CD4-positive, alpha-beta T cell treated with Interleukin-21 for 1 hour (primary cell): ENCODE results near the gene PPP4C.

ENCODE experiments used
- DNase-seq: peaks from one replicate; pipeline ENCODE4 v3.0.0-alpha.2; 2020

The PPP4C gene

DNA sequence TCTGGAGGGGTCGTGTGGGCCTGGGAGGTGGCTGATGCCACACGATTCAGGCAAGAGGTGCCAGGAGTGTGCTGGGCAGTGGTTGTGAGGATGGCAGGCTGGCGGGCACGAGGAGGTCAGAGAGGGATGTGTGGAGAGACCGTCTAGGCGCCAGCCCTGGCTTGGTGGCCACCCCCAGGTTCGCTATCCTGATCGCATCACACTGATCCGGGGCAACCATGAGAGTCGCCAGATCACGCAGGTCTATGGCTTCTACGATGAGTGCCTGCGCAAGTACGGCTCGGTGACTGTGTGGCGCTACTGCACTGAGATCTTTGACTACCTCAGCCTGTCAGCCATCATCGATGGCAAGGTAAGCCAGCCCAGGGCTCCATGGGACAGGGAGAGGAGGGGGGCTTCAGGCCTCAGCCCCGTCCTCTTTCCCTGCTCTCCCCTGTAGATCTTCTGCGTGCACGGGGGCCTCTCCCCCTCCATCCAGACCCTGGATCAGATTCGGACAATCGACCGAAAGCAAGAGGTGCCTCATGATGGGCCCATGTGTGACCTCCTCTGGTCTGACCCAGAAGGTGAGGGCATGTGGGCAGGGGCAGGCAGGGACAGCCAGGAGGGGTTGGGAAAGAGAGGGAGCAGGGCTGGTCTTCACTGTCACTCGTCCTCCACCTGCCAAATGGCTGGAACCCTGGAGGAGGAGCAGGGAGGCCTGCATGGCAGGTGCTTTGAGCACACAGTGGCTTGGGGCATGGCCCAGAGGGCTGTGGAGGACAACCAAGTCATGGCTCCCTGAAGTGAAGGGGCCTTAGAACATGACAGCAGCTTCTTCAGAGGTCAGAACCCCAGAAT is 7.6 kb downstream of the PPP4C start:
- no peak for DNase-seq

DNA sequence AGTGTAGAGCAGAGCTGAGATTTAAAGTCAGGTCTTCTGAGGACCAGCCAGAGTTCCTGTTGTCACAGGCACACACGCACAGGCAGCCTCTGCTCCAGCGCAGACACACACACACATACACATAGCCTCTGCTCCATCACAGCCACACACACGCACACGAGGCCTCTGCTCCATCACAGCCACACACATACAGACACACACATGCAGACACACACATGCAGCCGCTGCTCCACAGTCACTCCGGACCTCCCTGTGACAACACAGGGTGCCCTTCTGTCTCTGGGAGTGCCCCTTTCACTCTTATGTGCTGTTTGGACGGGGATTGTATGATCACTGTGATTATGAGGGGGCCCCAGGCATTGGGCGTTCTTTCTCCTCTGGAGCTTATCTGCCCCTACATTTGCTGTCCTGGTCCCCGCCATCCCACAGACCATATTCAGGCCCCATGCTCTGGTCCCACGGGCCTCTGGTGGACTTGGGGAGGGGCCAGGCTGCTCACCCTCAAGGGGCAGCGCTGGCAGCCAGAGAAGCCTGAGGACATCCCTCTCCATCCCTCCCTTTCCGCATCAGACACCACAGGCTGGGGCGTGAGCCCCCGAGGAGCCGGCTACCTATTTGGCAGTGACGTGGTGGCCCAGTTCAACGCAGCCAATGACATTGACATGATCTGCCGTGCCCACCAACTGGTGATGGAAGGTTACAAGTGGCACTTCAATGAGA is 8.5 kb downstream of the PPP4C start:
- no peak for DNase-seq

DNA sequence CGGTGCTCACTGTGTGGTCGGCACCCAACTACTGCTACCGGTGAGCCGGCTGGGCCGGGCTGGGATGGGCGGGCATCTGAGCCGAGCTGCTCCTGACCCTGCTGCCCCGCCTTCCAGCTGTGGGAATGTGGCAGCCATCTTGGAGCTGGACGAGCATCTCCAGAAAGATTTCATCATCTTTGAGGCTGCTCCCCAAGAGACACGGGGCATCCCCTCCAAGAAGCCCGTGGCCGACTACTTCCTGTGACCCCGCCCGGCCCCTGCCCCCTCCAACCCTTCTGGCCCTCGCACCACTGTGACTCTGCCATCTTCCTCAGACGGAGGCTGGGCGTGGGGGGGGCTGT is 9.0 kb downstream of the PPP4C start:
- no peak for DNase-seq

DNA sequence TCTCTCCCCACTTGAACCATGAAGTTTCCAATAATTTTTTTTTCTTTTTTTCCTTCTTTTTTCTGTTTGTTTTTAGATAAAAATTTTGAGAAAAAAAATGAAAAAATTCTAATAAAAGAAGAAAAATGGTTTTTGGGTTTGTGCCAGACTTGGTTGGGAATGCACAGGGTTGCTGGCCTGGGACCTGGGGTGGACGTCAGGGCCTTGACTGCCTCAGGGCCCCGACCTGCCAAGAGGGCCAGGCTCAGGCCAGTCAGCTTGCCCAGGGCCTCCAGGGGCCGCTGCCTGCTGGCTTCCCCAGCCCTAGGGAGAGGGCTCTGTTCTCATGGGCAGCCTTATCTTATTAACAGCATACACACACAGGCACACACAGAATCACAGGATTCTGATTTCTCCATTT is 9.5 kb downstream of the PPP4C start:
- DNase-seq, result no peak

DNA sequence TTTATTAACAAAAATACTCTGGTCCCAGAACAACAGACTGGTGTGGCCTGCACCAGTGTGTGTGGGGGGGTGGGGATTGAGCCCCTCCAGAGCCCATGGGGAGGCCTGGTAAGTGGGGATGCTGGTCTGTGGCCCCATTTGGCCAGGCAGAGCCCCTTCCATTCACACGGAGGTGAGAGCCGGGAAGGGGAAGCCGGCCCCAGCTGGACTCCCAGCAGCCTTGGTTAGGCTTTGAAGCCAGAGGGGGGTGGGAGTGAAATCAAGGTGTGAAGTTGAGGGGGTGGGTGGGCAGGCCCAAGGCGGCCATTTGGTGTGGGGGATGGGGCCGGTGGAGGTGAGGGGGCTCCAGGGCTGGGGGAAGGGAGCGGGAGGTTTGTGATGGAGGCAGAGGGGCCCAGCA is 10.0 kb downstream of the PPP4C start:
- no peak for DNase-seq

DNA sequence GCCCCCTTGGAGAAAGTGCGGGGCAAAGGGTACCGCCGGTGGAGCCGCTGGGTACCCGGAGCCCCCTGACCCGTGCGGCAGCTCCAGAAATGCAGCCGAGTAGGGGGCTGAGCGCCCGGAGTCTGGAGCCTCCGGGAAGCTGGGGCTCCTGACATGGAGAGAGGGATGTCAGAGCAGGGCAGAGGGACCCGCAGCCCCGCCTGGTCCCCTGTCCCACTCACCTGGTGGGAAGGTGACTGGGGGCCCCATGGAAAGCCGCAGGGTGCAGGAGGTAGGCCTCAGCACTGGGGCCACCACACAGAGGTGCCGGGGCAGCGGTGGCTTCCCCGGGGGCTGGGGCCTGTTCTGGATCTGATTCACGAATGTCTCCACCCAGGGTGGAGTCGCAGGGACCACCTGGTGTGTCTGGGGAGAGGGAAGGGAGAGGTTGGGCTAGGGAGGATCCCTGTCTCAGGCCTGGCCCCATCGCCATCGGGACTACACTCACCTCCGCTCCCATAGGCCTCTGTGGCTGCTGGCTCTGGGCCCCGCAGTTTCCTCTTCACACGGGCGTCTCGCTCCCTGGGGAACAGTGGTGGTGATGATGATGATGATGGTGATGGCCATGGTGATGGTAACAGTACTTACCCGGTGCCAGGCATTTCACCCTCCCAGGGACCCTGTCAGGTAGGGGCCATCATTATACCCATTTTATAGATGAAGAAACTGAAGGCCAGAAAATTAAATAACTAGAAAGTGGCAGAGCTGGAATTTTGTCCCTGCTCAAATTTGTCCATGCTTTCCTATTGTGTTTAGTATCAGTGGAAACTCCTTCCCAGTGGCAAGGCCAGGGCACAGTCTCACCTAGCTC is 10.7 kb downstream of the PPP4C start:
- no peak for DNase-seq

DNA sequence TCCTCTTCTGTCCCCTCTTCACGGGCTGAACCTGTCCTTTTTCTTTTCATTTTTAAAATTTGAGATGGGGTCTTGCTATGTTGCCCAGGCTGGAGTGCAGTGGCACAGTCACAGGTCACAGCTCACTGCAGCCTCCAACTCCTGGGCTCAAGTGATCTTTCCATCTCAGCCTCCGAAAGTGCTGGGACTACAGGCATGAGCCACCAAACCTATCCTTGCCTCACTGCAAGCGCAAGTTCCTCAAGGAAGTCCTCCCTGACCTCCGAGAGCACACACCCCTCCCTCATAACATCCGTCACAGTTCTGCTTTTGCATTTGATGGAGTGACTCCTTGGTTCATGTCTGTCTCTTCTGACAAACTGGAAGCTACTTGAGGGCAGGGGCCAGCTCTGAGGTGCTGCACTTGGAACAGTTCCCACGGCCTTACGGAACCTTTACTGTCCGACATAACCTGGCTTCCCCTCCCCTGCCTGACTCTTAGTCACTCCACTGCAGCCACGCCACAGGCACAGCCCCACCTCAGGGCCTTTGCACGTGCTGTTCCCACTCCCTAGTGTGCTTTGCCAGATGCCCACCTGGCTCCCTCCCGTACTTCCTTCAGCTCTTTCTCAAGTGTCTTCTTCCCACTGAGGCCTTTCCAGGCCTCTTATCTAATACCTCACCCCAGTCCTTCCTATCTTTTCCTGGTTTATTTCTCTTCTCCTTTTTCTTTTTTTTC is 11.5 kb downstream of the PPP4C start:
- DNase-seq, result no peak

DNA sequence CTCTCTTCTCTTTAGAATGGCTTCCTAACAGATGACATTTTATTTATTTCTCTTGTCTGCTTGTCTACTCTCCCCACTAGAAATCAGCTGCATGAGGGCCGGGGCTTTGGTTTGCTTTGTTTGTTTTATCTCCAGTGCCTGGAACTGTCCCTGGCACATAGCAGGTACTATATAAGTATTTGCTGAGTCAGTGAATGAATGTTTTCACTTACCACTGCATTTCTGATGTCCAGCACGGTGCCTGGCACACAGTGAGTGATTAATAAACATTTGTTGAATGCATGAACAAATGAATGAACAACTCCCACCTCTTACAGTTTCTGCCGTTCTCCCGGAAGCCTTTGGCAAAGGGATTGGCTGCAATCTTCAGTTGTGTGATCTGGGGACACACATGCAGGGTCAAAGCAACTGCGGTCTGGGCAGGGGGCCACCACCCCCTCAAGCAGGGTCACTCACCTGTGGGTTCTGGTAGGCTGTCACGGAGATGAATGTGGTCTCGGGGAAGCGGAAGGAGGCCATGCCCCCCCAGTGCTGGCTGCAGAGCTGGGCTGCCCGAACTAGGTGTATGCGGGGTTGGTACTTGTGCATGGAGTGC is 12.5 kb downstream of the PPP4C start:
- no peak for DNase-seq

DNA sequence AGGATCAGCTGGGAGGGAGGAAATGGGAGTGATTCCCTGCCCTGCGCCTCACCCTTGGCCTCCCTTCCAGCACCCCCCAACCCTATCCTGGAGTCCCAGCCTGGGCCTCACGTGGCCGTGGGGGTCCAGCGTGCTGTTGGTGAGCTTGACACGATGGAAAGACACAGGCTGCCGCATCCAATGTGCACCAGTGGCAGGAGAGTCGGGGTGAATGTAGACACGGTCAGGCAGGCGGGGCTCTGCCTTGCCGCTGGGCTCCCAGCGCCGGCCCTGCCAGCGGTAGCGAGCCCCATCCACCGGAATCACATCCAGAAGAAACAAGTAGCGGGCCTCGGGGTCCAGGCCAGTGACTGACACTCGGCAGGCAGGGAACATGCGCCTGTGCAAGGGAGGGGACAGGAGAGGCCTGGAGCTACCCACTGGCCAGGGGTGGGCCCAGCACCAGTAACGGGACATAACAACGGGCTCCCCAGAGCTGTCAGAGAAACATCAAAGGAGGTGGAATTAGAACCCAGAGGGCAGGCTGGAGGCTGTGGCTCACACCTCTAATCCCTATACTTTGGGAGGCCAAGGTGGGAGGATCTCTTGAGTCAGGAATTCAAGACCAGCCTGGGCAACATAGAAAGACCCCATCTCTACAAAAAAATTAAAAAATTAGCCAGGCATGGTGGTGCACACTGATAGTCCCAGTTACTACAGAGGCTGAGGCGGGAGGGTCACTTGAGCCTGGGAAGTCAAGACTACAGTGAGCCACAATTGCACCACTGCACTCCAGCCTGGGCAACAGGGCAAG is 13.2 kb downstream of the PPP4C start:
- DNase-seq, result no peak

DNA sequence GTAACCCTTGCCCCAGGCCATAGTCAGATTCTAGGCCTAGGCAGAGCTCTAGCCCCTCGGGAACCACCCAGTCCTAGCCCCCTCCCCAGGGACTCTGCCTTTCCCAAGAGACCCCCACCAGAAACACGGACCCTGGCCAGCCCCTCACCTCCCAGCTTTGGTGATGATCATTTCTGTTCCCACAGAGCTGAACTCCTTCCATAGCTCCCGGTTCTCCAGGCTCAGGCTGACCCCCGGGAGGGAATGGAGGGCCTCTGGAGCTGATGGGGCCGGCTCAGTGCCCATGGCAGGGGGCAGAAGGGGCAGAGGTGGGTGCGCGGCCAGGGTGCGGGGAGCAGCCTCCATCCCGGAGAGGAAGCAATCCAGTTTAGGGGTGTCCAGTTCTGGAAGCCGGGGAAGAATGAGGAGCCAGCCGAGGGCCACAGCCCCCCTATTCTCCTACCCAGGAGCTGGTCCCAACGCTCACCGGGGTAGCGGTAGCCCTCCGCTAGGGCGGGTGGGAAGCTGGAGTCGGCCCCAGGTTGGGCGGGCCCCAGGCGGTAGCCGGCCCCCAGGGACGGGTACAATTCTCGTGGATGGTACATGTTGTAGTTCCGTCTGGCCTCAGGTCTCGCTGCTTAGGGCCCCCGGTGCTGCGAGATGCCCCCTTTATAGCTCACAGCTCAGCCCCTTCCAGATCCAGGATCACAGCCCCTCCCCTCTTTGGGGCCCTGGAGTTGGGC is 15.0 kb downstream of the PPP4C start:
- no peak for DNase-seq

DNA sequence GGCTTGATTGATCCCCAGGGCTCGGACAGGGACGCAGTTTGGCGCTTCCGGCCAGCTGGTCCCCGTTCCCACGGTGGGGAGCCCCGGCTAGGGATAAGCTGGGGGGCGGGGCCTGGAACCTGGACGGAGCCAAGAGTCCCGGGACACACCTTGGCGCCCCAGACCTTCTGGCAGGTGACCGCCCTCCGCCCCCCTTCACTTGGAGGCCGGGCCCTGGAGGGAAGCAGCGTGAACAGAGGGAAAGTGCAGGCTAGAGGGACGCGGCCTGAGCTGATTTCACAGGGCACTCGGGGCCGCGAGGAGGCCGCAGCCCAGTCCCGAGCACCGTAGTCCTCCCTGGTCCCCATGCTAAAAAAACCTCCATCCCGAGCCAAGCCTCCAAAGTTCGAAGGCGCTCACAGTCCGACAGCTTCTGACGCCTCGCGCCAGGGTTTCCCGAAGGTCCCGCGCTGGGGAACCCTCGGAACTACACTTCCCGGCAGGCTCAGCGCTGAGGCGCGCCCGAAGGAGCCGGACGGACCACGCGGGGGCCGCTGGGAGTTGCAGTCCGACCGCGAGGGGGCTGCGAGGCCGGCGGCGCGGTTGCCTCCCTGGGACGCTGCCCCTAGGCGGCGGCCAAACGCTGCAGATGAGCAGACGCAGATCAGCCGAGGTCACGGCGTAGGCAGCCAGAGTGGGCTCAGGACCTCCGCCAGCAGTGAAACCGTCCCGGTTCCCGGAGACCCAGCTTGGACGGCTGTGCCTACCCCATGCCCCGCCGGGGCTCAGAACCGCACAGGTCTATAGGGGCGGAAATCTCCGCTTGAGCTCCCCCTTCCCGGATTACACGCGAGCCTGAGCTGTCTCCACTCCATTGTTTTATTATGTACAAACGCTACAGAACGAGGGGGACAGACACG is 15.9 kb downstream of the PPP4C start, which contains the start of gene TBX6:
TSS of gene TBX6 (minus strand) at position 451 of the 899 bp plus-strand sequence. CDS start 731 bp downstream, outside the sequence.
- DNase-seq, result peak; percentile 93

DNA sequence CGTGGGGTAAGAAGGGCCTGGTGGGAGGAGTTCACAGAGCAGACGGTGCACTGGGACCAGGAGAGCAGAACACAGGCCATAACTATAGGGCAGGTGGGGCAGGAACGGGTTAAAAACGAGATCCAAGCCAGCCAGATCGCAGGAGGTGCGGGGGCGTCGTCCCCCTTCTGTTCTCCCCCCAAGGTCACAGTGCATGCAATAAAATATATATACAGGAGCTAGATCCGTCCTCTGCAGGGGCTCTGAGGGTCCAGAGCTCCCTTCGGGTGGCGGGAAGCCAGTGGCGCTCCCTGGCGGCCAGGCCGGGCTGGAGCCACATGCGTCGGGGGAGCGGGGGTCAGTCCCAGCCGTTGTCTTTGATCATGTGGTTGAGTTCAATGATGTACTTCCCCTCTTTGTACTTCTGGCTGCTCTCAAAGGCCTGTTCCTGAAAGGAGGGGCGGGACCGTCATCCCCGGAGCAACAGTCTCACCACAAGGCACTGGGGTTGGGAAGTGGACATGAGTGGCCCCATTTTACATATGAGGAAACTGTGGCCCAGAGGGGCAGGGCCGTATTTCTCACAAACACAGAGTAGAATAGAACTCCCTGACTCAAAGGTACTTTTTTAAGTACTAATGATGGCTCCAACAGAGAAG is 16.7 kb downstream of the PPP4C start:
- DNase-seq, result peak; percentile 83

DNA sequence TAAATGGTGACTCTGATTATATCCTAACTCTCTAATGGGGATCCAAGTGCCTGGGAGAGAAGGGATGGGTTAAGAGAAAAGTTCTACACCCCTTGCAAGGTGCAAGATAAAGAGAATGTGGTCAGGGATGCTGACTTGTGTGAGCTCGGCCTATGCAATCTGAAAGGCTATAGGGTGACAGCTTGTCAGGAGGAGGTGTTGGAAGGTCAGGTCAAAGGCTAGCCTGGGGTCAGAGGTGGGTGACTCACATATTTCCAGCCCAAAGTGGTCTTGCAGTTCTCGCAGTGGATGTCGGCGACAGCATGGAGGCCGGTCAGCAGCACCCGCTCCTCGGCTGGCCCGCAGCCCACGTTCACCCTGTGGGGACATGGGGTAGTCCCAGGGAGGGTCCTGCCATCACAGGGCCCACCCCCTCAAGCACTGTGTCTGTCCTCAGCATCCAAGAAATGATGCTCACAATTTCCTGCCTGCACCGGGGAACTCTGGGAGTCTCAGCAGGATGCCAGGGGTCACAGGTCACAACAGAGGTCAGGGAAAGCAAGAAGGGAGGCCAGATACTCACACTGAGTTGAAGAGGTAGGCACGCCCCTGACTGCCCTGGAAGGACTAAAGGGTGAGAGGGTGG is 18.9 kb downstream of the PPP4C start:
- DNase-seq, result no peak

DNA sequence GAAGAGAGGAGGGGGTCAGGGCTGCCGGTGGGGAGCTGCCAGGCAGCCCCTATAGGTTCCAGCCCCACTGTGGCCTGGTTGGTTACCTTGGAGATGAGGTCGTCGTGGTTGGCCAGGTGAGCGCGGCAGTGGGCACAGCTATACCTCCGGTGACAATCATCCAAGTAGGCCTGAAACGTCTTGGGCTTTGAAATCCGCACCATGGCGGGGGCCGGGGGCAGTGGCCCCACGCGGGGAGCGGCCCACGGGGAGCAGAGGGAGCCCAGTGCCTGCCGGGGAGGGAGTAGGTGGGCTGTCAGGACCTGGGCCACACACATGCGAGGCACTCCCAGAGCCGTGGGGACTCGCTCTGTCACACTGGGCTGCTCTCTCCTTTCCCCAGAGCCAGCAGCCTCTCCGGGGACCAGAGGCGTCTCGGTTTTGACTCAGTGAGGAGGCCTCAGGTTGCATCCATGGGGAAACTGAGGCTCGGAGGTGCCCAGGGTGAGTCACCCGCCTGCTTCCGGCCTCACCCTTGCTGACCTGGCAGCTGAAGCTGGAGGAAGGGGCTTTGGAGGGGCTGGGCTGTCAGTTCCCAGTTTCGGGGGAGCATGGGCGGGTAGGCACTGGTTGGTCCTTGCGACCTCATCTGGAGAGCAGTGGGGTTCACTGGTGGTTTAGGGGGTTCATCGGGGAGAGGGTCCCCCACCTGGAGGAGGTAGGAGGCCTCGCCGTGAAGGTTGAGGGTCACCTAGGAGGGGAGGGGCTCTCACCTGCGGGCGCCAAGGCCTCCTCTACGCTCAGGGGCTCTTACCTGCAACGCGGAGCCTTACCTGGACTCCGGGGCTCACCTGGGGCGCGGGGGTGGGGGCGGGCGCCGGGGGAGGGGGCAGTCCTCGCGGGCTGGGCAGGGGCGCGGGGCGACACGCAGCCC is 19.6 kb downstream of the PPP4C start:
- DNase-seq, result no peak

DNA sequence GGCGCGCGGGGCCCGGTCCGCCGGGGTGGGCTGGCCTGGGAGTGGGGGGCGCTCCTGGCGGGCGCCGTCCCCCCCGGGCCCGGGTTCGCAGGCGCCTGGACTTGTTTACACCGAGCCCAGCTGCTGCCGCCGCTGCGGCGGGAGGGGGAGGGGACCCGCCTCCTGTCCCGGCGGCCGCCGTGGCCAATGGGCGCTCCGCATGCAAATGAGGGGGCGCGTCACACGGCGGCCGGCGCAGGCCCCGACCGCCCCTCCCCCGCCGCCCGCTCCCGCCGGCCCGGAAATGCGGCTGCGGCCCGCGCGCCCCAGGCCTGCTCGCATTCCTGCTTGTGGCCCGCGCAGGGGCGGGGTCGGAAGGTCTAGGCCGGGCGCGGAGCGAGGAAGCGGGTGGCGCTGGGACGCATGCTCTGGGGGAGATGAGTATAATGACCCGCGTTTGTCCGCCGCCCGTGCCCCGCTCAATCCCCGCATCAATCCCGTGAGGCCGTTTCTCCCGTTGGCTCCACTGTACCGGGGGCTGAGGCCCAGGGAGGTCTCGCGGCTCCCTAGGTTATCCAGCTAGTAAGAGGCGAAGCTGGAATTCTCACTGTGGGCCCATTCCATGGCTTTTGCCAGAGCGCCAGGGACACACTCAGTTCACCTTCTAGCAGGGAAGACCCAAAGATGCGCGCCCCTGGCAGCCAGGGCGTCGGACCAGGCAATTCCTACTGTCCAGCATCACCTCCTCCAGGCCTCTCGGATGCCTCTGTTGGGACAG is 20.5 kb downstream of the PPP4C start, which contains the start of gene YPEL3:
TSS of gene YPEL3 (minus strand) at position 109 of the 757 bp plus-strand sequence. CDS start 731 bp downstream, outside the sequence.
- DNase-seq, result peak; percentile 91

DNA sequence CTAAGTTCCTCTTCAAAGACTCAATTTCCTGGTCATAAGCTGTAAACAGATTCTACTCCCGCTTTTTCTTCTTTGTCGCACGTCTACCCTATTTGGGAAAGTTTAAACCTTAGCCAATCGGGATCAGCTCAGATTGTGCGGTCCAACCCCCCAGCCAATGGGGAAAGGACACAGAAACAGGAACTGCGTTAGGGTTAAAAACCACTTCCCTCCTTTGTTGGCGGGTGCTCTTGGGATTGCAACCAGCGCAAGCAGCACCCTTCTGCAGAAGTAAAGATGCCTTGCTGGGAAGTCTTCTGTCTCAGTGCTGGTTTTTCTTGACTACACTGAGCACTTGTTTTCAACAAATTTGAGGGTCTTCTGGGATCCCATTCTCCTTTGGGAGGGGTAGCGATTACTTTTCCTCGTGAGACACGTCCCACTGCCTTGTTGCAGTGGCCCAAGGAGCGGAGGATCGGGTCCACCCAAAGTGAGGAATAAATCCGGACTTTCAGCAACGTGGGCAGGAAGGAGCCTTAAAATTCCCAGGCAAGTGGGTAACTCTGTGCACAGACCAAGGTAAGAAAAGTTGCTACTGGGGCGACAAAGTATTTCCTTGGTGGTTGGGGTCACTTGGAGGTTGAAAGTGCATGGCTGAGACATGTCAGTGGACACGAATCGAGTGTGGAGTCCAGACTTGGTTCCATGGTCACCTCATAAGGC is 21.2 kb downstream of the PPP4C start:
- DNase-seq, result peak; percentile 32
